NB4 (cell line): ENCODE data around the gene SLIT1.

Experiments
- DNase-seq: peaks from one replicate; pipeline ENCODE4 v3.0.0; 2010; ENCODE audit warnings: low read depth
- H3K4me3 ChIP-seq: one replicate; pipeline ENCODE4 v1.5.1; 2011; ENCODE audit warnings: mild to moderate bottlenecking, low read depth, low read length, moderate library complexity
- MYC ChIP-seq: IDR thresholded peaks from 2 replicates; pipeline ENCODE4 v1.6.1; 2011; ENCODE audit warnings: low read depth, low read length
- POLR2A ChIP-seq: IDR thresholded peaks from 2 replicates; pipeline ENCODE4 v1.6.1; 2011; ENCODE audit warnings: mild to moderate bottlenecking; ENCODE audit not compliant: insufficient read length; ENCODE audit errors: extremely low read depth
- TF ChIP-seq, protein P1 (sequence below): IDR thresholded peaks from one replicate; pipeline ENCODE4 v1.5.1; 2012; ENCODE audit warnings: low read depth, low read length
- TF ChIP-seq, protein P2 (sequence below): IDR thresholded peaks from 2 replicates; pipeline ENCODE4 v1.6.1; 2011; ENCODE audit warnings: low read depth, low read length

Gene SLIT1

DNA sequence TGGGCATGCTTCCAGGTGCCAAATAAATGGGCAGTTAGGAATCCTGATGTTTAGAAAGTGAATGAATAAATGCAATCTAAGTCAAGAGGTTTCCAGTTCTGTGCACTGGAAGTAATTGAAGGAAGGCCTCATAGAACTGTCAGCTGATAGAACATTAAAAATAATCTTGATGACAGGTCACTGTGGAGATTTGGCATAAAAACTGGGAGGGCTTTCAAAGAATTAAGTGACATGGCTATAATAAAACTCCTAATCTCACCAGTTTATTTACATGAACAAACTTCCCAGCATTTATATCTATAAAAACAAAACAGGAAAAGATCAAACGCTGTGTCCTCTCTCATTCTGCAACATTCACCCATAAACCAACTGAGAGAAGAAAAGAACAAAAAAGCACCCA, 170.5 kb downstream of the SLIT1 start:
- DNase-seq, result no peak
- no peak for TF ChIP-seq POLR2A
- TF ChIP-seq, protein P1, sequence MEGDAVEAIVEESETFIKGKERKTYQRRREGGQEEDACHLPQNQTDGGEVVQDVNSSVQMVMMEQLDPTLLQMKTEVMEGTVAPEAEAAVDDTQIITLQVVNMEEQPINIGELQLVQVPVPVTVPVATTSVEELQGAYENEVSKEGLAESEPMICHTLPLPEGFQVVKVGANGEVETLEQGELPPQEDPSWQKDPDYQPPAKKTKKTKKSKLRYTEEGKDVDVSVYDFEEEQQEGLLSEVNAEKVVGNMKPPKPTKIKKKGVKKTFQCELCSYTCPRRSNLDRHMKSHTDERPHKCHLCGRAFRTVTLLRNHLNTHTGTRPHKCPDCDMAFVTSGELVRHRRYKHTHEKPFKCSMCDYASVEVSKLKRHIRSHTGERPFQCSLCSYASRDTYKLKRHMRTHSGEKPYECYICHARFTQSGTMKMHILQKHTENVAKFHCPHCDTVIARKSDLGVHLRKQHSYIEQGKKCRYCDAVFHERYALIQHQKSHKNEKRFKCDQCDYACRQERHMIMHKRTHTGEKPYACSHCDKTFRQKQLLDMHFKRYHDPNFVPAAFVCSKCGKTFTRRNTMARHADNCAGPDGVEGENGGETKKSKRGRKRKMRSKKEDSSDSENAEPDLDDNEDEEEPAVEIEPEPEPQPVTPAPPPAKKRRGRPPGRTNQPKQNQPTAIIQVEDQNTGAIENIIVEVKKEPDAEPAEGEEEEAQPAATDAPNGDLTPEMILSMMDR, result no peak
- TF ChIP-seq, protein P2, sequence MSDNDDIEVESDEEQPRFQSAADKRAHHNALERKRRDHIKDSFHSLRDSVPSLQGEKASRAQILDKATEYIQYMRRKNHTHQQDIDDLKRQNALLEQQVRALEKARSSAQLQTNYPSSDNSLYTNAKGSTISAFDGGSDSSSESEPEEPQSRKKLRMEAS, result no peak
- TF ChIP-seq MYC, result no peak
- no peak overlapping the region for H3K4me3 ChIP-seq

DNA sequence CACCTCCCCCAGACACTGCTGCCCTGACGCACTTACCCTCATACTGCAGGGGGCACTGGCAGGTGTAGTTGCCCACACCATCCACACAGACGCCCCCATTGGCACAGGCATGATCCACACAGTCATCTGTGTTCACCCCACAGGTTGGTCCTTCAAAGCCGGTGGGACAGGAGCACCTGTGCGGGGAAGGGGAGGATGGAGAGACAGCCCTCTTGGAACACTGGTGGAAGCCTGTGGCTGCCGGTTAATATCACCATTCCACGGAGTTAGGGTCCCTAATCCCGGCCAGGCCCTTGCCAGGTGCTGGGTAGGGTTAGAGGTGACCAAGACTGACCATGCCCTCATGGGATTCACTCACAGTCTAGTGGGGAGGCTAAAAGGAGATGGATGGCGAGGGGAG, 171.8 kb downstream of the SLIT1 start:
- no peak for DNase-seq
- no peak overlapping the region for H3K4me3 ChIP-seq
- TF ChIP-seq, protein P1, result no peak
- no peak for TF ChIP-seq POLR2A
- TF ChIP-seq, protein P2, result no peak
- no peak for TF ChIP-seq MYC

DNA sequence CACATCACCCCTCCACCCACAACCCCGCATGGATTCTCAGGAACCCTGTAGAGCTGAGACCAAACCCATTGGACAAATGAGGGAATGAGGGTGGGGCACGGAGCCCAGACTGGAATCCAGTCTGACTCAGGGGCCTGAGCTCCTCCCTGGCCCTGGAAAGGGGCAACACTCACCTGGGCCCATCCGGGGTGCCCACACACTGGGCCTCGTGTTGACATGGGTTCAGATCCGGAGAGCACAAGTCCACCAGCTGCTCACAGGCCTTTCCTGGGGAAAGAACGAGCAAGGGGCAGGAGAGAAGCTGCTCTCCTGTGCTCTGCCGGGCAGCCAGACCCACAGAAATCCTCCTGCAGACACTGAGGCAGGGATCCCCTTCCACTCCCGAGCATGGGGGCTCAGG, 172.2 kb downstream of the SLIT1 start:
- H3K4me3 ChIP-seq, result no peak overlapping the region
- DNase-seq, result no peak
- TF ChIP-seq, protein P2, result no peak
- no peak for TF ChIP-seq MYC
- TF ChIP-seq, protein P1, result no peak
- no peak for TF ChIP-seq POLR2A

DNA sequence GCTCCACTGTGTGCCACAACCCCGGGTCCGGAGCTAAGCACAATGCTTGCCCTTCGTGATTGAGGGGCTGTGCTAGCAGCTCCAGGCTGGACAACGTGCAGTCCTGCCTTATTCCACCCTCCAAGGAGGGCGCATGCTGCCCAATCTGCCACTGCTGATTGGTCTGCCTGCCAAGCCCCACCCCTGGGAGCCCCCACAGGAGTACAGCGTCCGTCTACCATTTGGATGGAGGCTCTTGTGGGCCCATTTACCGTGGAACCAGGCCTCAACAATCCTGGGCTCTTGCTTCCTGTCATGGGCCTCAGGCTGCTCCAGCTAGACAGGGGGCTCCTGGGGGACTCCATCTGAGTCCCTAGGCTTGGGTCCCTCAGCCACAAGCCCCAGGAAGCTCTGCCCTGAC, 173.3 kb downstream of the SLIT1 start:
- no peak for TF ChIP-seq MYC
- TF ChIP-seq, protein P2, result no peak
- TF ChIP-seq, protein P1, result no peak
- no peak for TF ChIP-seq POLR2A
- no peak for DNase-seq
- no peak overlapping the region for H3K4me3 ChIP-seq

DNA sequence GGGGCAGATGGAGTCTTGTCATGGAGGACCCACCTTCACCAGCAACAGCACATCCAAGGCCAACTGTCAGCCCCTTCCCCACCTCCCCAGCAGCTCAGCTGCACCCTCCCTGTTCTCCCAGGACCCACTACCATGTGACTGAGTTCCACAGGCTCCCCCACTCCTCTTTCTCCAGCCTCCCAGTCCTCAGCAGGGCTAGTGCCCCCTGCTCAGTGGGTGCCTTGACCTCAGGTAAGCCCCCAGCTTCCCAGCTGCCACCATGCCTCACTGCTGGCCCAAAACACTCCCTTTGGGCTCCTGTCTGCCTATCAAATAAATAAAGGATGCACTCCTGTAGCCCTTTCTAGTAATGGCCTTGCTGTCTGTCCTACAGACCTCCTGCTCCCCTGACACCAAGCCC, 174.4 kb downstream of the SLIT1 start:
- TF ChIP-seq POLR2A (no peak), MYC (no peak)
- TF ChIP-seq, protein P2, result no peak
- TF ChIP-seq, protein P1, result no peak
- H3K4me3 ChIP-seq, result no peak overlapping the region
- DNase-seq, result no peak

DNA sequence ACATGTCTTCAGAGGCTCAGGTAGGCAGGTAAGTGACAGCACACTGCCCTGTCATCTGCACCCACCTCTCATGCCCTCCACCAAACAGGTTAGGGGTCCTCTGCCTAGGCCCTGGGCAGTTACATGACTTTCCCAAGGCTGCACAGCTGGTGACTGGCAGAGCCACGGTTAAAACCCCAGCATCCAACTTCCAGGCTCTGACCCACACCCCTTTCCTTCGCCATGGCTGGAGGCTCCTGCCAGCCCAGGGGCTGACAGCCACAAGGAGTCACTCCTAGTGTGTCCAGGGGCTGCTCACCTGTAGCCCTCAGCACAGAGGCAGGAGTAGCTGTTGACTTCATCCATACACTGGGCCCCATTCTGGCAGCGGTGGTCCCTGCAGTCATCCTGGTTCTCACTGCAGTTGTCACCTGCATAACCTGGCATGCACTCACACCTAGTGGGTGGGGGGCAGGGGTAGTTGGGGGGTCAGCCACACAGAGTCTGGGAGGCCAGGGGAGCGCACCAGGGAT, 175.0 kb downstream of the SLIT1 start:
- TF ChIP-seq, protein P2, result no peak
- TF ChIP-seq POLR2A, result no peak
- TF ChIP-seq, protein P1, result no peak
- TF ChIP-seq MYC, result no peak
- no peak for DNase-seq
- H3K4me3 ChIP-seq, result no peak overlapping the region
